Mammary epithelial cell (primary cell): ENCODE data around the gene OR2C3.

Source experiments
- EZH2 ChIP-seq: IDR thresholded peaks from 2 replicates; pipeline ENCODE4 v1.6.1; 2012; ENCODE audit warnings: low read length, inconsistent platforms, borderline replicate concordance
- TF ChIP-seq, protein P1 (sequence below), 2 donors: IDR thresholded peaks in 1 of 2; conservative IDR thresholded peaks in 1 of 2; 2 replicates each; pipeline ENCODE4 v1.5.1; 2011 to 2012; ENCODE audit warnings: inconsistent platforms in 2 of 2, low read length in 2 of 2, mild to moderate bottlenecking in 2 of 2, control low read depth in 1 of 2, low read depth in 1 of 2; ENCODE audit not compliant: insufficient read depth in 1 of 2; ENCODE audit errors: extremely low read depth in 1 of 2

DNA sequence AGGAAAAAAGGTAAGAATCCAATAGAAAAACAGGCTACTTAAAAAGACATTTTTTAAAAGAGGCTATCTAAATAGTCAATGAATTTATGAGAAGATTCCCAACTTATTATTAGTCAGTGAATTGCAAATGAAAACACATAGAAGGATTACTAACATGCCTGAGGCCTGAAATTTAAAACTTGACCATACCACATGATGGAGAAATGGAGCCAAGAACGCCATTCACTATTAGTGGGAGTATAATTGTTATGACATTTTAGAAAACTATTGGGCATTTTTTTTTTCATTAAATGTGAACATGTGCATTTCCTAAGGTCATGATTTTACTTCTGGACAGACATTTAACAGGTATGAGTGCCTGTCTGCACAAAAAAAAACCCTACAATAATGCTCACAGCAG, 53.5 kb downstream of the OR2C3 start:
- TF ChIP-seq, protein P1, sequence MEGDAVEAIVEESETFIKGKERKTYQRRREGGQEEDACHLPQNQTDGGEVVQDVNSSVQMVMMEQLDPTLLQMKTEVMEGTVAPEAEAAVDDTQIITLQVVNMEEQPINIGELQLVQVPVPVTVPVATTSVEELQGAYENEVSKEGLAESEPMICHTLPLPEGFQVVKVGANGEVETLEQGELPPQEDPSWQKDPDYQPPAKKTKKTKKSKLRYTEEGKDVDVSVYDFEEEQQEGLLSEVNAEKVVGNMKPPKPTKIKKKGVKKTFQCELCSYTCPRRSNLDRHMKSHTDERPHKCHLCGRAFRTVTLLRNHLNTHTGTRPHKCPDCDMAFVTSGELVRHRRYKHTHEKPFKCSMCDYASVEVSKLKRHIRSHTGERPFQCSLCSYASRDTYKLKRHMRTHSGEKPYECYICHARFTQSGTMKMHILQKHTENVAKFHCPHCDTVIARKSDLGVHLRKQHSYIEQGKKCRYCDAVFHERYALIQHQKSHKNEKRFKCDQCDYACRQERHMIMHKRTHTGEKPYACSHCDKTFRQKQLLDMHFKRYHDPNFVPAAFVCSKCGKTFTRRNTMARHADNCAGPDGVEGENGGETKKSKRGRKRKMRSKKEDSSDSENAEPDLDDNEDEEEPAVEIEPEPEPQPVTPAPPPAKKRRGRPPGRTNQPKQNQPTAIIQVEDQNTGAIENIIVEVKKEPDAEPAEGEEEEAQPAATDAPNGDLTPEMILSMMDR (conservative IDR thresholded peaks at IDR 0.05 in 1 of 2, IDR thresholded peaks at IDR 0.05 in 1 of 2; ENCODE audit: extremely low read depth in 1 of 2, insufficient read depth in 1 of 2, low read depth in 1 of 2, low read length in 2 of 2): no peak
- no peak for TF ChIP-seq EZH2
